ENCODE results near the gene NKAIN4.

Gene NKAIN4

GRCh38 chr20:63296531-63297299, 42.5 kb upstream of the NKAIN4 start:
- no peak for DNase-seq (ENCODE audit: low spot score)
- TF ChIP-seq CTCF (IDR thresholded peaks at IDR 0.05; ENCODE audit: borderline replicate concordance, control extremely low read depth, extremely low read depth, insufficient read depth, missing control alignments), result no peak
- in situ Hi-C loops (cut with MboI; ENCODE audit: low sequenced_read_pairs, unreplicated experiment), result no loop called here

GRCh38 chr20:63295846-63296245, 41.6 kb upstream of the NKAIN4 start:
- DNase-seq (ENCODE audit: low spot score), result no peak
- no peak for TF ChIP-seq CTCF (IDR thresholded peaks at IDR 0.05; ENCODE audit: borderline replicate concordance, control extremely low read depth, extremely low read depth, insufficient read depth, missing control alignments)
- in situ Hi-C loops (cut with MboI; ENCODE audit: low sequenced_read_pairs, unreplicated experiment), result no loop called here

GRCh38 chr20:63295422-63295821, 41.2 kb upstream of the NKAIN4 start:
- no peak for TF ChIP-seq CTCF (IDR thresholded peaks at IDR 0.05; ENCODE audit: borderline replicate concordance, control extremely low read depth, extremely low read depth, insufficient read depth, missing control alignments)
- in situ Hi-C loops (cut with MboI; ENCODE audit: low sequenced_read_pairs, unreplicated experiment), result no loop called here
- no peak for DNase-seq (ENCODE audit: low spot score)

- in situ Hi-C loops (cut with MboI; ENCODE audit: low sequenced_read_pairs, unreplicated experiment), result no loop called here
- no peak for TF ChIP-seq CTCF (IDR thresholded peaks at IDR 0.05; ENCODE audit: borderline replicate concordance, control extremely low read depth, extremely low read depth, insufficient read depth, missing control alignments)
- DNase-seq (ENCODE audit: low spot score), result no peak
Measured at GRCh38 chr20:63295018-63295417, 40.8 kb upstream of the NKAIN4 start.

GRCh38 chr20:63294536-63294900, 40.3 kb upstream of the NKAIN4 start:
- TF ChIP-seq CTCF (IDR thresholded peaks at IDR 0.05; ENCODE audit: borderline replicate concordance, control extremely low read depth, extremely low read depth, insufficient read depth, missing control alignments), result no peak
- in situ Hi-C loops (cut with MboI; ENCODE audit: low sequenced_read_pairs, unreplicated experiment), result no loop called here
- no peak for DNase-seq (ENCODE audit: low spot score)

- TF ChIP-seq CTCF (IDR thresholded peaks at IDR 0.05; ENCODE audit: borderline replicate concordance, control extremely low read depth, extremely low read depth, insufficient read depth, missing control alignments), result no peak
- in situ Hi-C loops (cut with MboI; ENCODE audit: low sequenced_read_pairs, unreplicated experiment), result no loop called here
- DNase-seq (ENCODE audit: low spot score), result no peak
Measured at GRCh38 chr20:63293871-63294535, 39.7 kb upstream of the NKAIN4 start.
